DND-41 (cell line): ENCODE data around the gene DPEP3.
A peak's percentile ranks its signal among the peaks of the same experiment; 100 is the strongest.

Source experiments
- ATAC-seq: fragments of 200-7000 bp; cut with Tn5 transposase; 3 replicates; pipeline ENCODE4 v1.9.1; 2021; ENCODE audit warnings: low read depth; ENCODE audit not compliant: insufficient read depth
- DNase-seq: peaks from one replicate; pipeline ENCODE4 v3.0.0-alpha.2; 2020
- H2AFZ ChIP-seq: 2 replicates; pipeline ENCODE4 v1.6.0; 2012; ENCODE audit warnings: low read depth, low read length
- H3K27ac ChIP-seq: 2 replicates; pipeline ENCODE4 v1.5.1; 2012; ENCODE audit warnings: low read length, inconsistent platforms
- H3K27me3 ChIP-seq: fragments of 200-600 bp; sonication (generic); 2 replicates; pipeline ENCODE4 v1.6.0; 2012; ENCODE audit warnings: low read length, mild to moderate bottlenecking, inconsistent platforms; ENCODE audit not compliant: insufficient read depth, poor library complexity
- H3K36me3 ChIP-seq: 2 replicates; pipeline ENCODE4 v1.5.1; 2012; ENCODE audit warnings: low read length, inconsistent platforms; ENCODE audit not compliant: insufficient read depth
- H3K4me1 ChIP-seq: 2 replicates; pipeline ENCODE4 v1.5.1; 2012; ENCODE audit warnings: mild to moderate bottlenecking, low read length; ENCODE audit not compliant: insufficient read depth
- H3K4me2 ChIP-seq: 2 replicates; pipeline ENCODE4 v1.6.0; 2012; ENCODE audit warnings: mild to moderate bottlenecking, moderate library complexity, low read length, inconsistent platforms; ENCODE audit not compliant: insufficient read depth
- H3K4me3 ChIP-seq, 2 experiments: fragments of 200-600 bp in 1 of 2; shearing (Covaris generic) in 1 of 2; 2 replicates each; pipeline ENCODE4 v1.5.1; 2012 to 2016; ENCODE audit warnings: inconsistent platforms in 2 of 2, low read length in 2 of 2, mild to moderate bottlenecking in 2 of 2, low read depth in 1 of 2, moderate library complexity in 1 of 2
- H3K79me2 ChIP-seq: 2 replicates; pipeline ENCODE4 v1.6.0; 2012; ENCODE audit warnings: low read length, inconsistent platforms; ENCODE audit not compliant: insufficient read depth
- H3K9ac ChIP-seq: 2 replicates; pipeline ENCODE4 v1.6.0; 2012; ENCODE audit warnings: low read depth, mild to moderate bottlenecking, inconsistent platforms, low read length, moderate library complexity
- H3K9me3 ChIP-seq: 2 replicates; pipeline ENCODE4 v1.5.1; 2012; ENCODE audit warnings: low read length, moderate library complexity, mild to moderate bottlenecking, inconsistent platforms; ENCODE audit not compliant: insufficient read depth, severe bottlenecking
- H4K20me1 ChIP-seq: 2 replicates; pipeline ENCODE4 v1.6.0; 2012; ENCODE audit warnings: low read length; ENCODE audit not compliant: insufficient read depth
- CTCF ChIP-seq: IDR thresholded peaks from 2 replicates; pipeline ENCODE4 v1.5.1; 2012; ENCODE audit warnings: borderline replicate concordance, low read length, moderate library complexity, mild to moderate bottlenecking; ENCODE audit not compliant: poor library complexity, severe bottlenecking; ENCODE audit errors: extremely low read depth
- EZH2 ChIP-seq: IDR thresholded peaks from 3 replicates; pipeline ENCODE4 v1.6.1; 2012; ENCODE audit warnings: borderline replicate concordance, low read depth, mild to moderate bottlenecking, moderate library complexity, low read length, inconsistent platforms; ENCODE audit not compliant: severe bottlenecking

The DPEP3 gene

GRCh38 chr16:67928561-67929364 lies 51.5 kb downstream of the DPEP3 start:
- Histone ChIP-seq H3K4me3 (no peak overlapping the region), H3K36me3 (peaks cover 60% of the 10 kb centered on the region), H3K4me1 (no peaks in the 10 kb centered on the region), H3K27me3 (no peaks in the 10 kb centered on the region), H4K20me1 (peaks cover 20% of the 10 kb centered on the region), H3K9ac (no peak overlapping the region), H3K9me3 (no peaks in the 10 kb centered on the region), H3K79me2 (peaks cover 3% of the 10 kb centered on the region; the same call in 1 of the 2 replicates), H3K27ac (no peak overlapping the region), H3K4me2 (no peak overlapping the region), H2AFZ (no peak overlapping the region)
- DNase-seq (peak; percentile 82), ATAC-seq (peak; percentile 89)
- peak; percentile 98 for TF ChIP-seq CTCF
- no peak for TF ChIP-seq EZH2

DNA sequence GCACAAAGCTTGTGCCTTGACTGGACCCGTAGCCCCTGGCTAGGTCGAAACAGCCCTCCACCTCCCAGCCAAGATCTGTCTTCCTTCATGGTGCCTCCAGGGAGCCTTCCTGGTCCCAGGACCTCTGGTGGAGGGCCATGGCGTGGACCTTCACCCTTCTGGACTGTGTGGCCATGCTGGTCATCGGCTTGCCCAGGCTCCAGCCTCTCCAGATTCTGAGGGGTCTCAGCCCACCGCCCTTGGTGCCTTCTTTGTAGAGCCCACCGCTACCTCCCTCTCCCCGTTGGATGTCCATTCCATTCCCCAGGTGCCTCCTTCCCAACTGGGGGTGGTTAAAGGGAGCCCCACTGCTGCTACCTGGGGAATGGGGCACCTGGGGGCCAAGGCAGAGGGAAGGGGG lies 52.2 kb downstream of the DPEP3 start:
- H3K9me3 ChIP-seq: no peaks in the 10 kb centered on the region
- no peak overlapping the region for H2AFZ ChIP-seq
- H3K36me3 ChIP-seq: peaks cover 63% of the 10 kb centered on the region
- H3K27ac ChIP-seq: no peak overlapping the region
- H3K79me2 ChIP-seq: peaks cover 3% of the 10 kb centered on the region; the same call in 1 of the 2 replicates
- no peaks in the 10 kb centered on the region for H3K4me1 ChIP-seq
- no peaks in the 10 kb centered on the region for H3K27me3 ChIP-seq
- H3K4me3 ChIP-seq: no peak overlapping the region
- TF ChIP-seq CTCF (no peak), EZH2 (no peak)
- ATAC-seq (peak; percentile 5; the same call in 1 of the 3 replicates), DNase-seq (no peak)
- H4K20me1 ChIP-seq: peaks cover 24% of the 10 kb centered on the region
- no peak overlapping the region for H3K4me2 ChIP-seq
- no peak overlapping the region for H3K9ac ChIP-seq

- Histone ChIP-seq H3K79me2 (peaks cover 6% of the 10 kb centered on the region; the same call in 1 of the 2 replicates), H3K9me3 (no peaks in the 10 kb centered on the region), H3K4me2 (no peak overlapping the region), H3K9ac (no peak overlapping the region), H2AFZ (no peak overlapping the region), H4K20me1 (peaks cover 25% of the 10 kb centered on the region), H3K27me3 (no peaks in the 10 kb centered on the region), H3K4me3 (no peak overlapping the region), H3K27ac (no peak overlapping the region), H3K36me3 (peaks cover 64% of the 10 kb centered on the region), H3K4me1 (no peaks in the 10 kb centered on the region)
- no peak for ATAC-seq
- TF ChIP-seq EZH2: no peak
- TF ChIP-seq CTCF: no peak
- DNase-seq: no peak
These were observed 53.0 kb downstream of the DPEP3 start for GRCh38 chr16:67927131-67927941.
